HepG2 (cell line): Measurements from ENCODE around the gene UNKL. TPM values are rescaled to one million over a fixed set of nuclear protein-coding genes. Genes with fewer than 3 reads are reported as not detected.

ENCODE experiments used
- ADNP ChIP-seq: sonication (generic); formaldehyde crosslinking; IDR thresholded peaks from 2 replicates; pipeline ENCODE4 v1.4.0; 2020; ENCODE audit warnings: missing genetic modification reagents
- CAMTA2 ChIP-seq: sonication (generic); formaldehyde crosslinking; IDR thresholded peaks from 2 replicates; pipeline ENCODE4 v1.4.0; 2020; ENCODE audit warnings: mild to moderate bottlenecking, missing genetic modification reagents, borderline replicate concordance
- CCAR2 ChIP-seq: fragments of 200-400 bp; formaldehyde crosslinking; optimal IDR thresholded peaks from 2 replicates; pipeline ENCODE3; 2018; ENCODE audit warnings: low read depth, mild to moderate bottlenecking, low read length, moderate library complexity
- CEBPB ChIP-seq: IDR thresholded peaks from 2 replicates; pipeline ENCODE4 v1.6.1; 2011; ENCODE audit warnings: low read depth, low read length, improper control_type of control experiment, borderline replicate concordance
- FOSL2 ChIP-seq: sonication (generic); formaldehyde crosslinking; IDR thresholded peaks from 2 replicates; pipeline ENCODE4 v1.4.0; 2020; ENCODE audit warnings: missing genetic modification reagents
- FOXA1 ChIP-seq, 2 experiments: fragments of 450-650 bp in 1 of 2; sonication (generic) in 1 of 2; formaldehyde crosslinking in 1 of 2; IDR thresholded peaks; 2 replicates each; pipeline versions ENCODE4 v1.4.0 to v1.6.1; 2016 to 2020; ENCODE audit warnings: missing genetic modification reagents in 1 of 2
- GABPA ChIP-seq, 2 experiments: IDR thresholded peaks; 2 replicates each; pipeline ENCODE4 v1.6.1; 2011 to 2016; ENCODE audit warnings: low read depth in 2 of 2, low read length in 1 of 2, missing biosample characterization in 1 of 2, missing genetic modification characterization in 1 of 2
- HDAC1 ChIP-seq: sonication (generic); formaldehyde crosslinking; IDR thresholded peaks from 2 replicates; pipeline ENCODE4 v1.5.1; 2020; ENCODE audit warnings: mild to moderate bottlenecking, missing genetic modification reagents
- HMGXB4 ChIP-seq, 2 experiments: sonication (generic) in 1 of 2; formaldehyde crosslinking in 1 of 2; IDR thresholded peaks; 2 replicates each; pipeline versions ENCODE4 v1.4.0 to v1.6.1; 2018 to 2020; ENCODE audit warnings: missing genetic modification reagents in 2 of 2, borderline replicate concordance in 1 of 2, low read depth in 1 of 2, mild to moderate bottlenecking in 1 of 2, missing biosample characterization in 1 of 2
- IRF9 ChIP-seq: sonication (generic); formaldehyde crosslinking; IDR thresholded peaks from 2 replicates; pipeline ENCODE4 v1.8.0; 2022; ENCODE audit warnings: missing genetic modification reagents, mild to moderate bottlenecking, borderline replicate concordance
- KLF9 ChIP-seq: IDR thresholded peaks from 2 replicates; pipeline ENCODE4 v1.6.1; 2016; ENCODE audit warnings: low read depth
- NR3C1 ChIP-seq: sonication (generic); formaldehyde crosslinking; IDR thresholded peaks from 2 replicates; pipeline ENCODE4 v1.4.0; 2020; ENCODE audit warnings: missing genetic modification reagents
- PREB ChIP-seq: sonication (generic); formaldehyde crosslinking; IDR thresholded peaks from 2 replicates; pipeline ENCODE4 v1.4.0; 2020; ENCODE audit warnings: missing genetic modification reagents
- SMC3 ChIP-seq: IDR thresholded peaks from 2 replicates; pipeline ENCODE4 v1.6.1; 2011; ENCODE audit warnings: low read length, improper control_type of control experiment
- YEATS2 ChIP-seq: sonication (generic); formaldehyde crosslinking; IDR thresholded peaks from 2 replicates; pipeline ENCODE4 v1.4.0; 2020; ENCODE audit warnings: missing genetic modification reagents, borderline replicate concordance
- YY1 ChIP-seq: IDR thresholded peaks from 2 replicates; pipeline ENCODE4 v1.6.1; 2011; ENCODE audit warnings: low read length, low read depth, moderate library complexity, mild to moderate bottlenecking; ENCODE audit not compliant: insufficient read depth, insufficient replicate concordance
- ZNF253 ChIP-seq: sonication (generic); formaldehyde crosslinking; IDR thresholded peaks from 2 replicates; pipeline ENCODE4 v1.8.0; 2022; ENCODE audit warnings: mild to moderate bottlenecking, missing genetic modification reagents, borderline replicate concordance
- ZNF263 ChIP-seq: sonication (generic); formaldehyde crosslinking; IDR thresholded peaks from 2 replicates; pipeline ENCODE4 v1.4.0; 2020; ENCODE audit warnings: missing genetic modification reagents
- ZNF766 ChIP-seq: sonication (generic); formaldehyde crosslinking; IDR thresholded peaks from 2 replicates; pipeline ENCODE4 v1.5.0; 2020; ENCODE audit warnings: missing genetic modification reagents, borderline replicate concordance
- ZSCAN21 ChIP-seq: sonication (generic); formaldehyde crosslinking; IDR thresholded peaks from 2 replicates; pipeline ENCODE4 v1.8.0; 2022; ENCODE audit warnings: mild to moderate bottlenecking, missing genetic modification reagents, moderate library complexity, borderline replicate concordance
- polyA plus RNA-seq, 8 experiments: library from polyadenylated mRNA; depleted of rRNA in 3 of 8; stranded (reverse) in 7 of 8; unstranded in 1 of 8; fragments of >200 nt; fragmentation: Illumina TruSeq in 4 of 8; extraction: Trizol in 4 of 8; gene quantifications; 2 replicates each; pipeline versions ENCODE4 v1.2.1 to v1.2.3, GENCODE V29; 2011 to 2016; ENCODE audit warnings: low read depth in 4 of 8, missing spikeins in 1 of 8, mixed read lengths in 1 of 8; ENCODE audit not compliant: insufficient read depth in 1 of 8
- total RNA-seq, 5 experiments: library from RNA; depleted of rRNA; stranded (reverse); fragments of >200 nt; fragmentation: Illumina TruSeq; extraction: Trizol; gene quantifications; 2 replicates each; pipeline ENCODE4 v1.2.3, GENCODE V29; 2016; ENCODE audit warnings: low read depth in 1 of 5
- TF ChIP-seq, protein P1 (sequence below): sonication (generic); formaldehyde crosslinking; IDR thresholded peaks from 2 replicates; pipeline ENCODE4 v1.5.0; 2020; ENCODE audit warnings: missing genetic modification reagents
- TF ChIP-seq, protein P2 (sequence below): sonication (generic); formaldehyde crosslinking; IDR thresholded peaks from 2 replicates; pipeline ENCODE4 v1.4.0; 2020; ENCODE audit warnings: missing genetic modification reagents; ENCODE audit errors: not compliant biosample characterization

UNKL gene
- total and polyA plus RNA-seq, 2 of the 13 experiments (the other 11 are each of a cell fraction or from before 2014, with no cell fraction given): 10.4 to 17.6 TPM

DNA sequence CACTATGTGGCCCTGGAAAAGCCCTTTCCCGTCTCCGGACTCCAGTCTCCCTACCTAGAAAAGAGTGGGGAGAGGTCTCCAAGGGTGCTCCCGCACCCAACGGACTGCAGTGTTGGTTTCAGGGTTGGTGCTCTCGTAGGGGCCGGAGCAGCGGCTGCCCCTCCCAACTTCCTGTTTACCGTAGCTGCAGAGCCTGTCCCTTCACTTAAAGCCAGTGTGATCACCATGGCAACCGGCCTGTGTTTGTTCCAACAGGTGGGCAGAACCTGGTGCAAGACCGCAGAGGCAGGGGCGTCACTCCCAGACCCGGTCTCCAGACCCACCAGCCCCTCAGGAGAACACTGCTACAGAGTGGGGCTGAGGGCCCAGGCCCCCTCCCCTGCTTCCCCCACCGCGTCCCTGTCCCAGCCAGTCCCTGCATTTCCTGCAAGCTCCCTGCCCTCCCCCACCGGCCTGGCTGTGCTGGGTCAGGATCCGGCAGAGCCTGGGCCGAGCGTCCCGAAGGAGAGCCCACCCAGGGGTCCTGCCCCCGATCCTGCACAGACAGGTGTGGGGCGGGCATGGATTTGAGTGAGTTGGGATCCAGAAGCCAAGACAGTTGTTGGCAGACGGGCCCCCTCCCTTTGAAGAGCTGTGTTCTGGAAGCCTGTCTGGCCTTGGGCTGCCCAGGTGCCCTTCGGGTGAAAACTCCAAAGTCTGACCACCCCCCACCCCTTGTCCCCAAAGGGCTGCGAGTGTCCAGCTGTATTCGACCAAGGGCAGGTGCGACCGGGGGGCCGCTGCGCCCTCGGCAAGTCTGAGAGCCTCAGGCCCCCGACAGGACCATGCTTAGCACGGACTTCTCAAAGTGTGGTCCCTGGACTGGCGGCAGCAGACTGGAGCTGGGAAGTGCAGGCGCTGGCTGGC is 82.5 kb downstream of the UNKL start (continued):
- TF ChIP-seq ZNF263 (CRISPR knock-in tag) (peak; percentile 94), FOSL2 (no peak), ZSCAN21 (CRISPR knock-in tag) (no peak; the same call in 1 of the 2 replicates), YEATS2 (CRISPR knock-in tag) (no peak; the same call in 1 of the 2 replicates), HDAC1 (CRISPR knock-in tag) (peak; percentile 75), ZNF253 (CRISPR knock-in tag) (no peak), CAMTA2 (CRISPR knock-in tag) (no peak), NR3C1 (CRISPR knock-in tag) (no peak), SMC3 (no peak), ZNF766 (CRISPR knock-in tag) (no peak), PREB (no peak), FOXA1 (IDR thresholded peaks at IDR 0.05) (no peak), FOXA1 (CRISPR knock-in tag; IDR thresholded peaks at IDR 0.05) (peak; percentile 91), ADNP (CRISPR knock-in tag) (no peak), IRF9 (CRISPR knock-in tag) (no peak), GABPA (IDR thresholded peaks at IDR 0.05; ENCODE audit: low read depth, low read length) (peak; percentile 24; the same call in 1 of the 2 replicates), GABPA (CRISPR knock-in tag; IDR thresholded peaks at IDR 0.05; ENCODE audit: low read depth) (peak; percentile 83), YY1 (peak; percentile 14), CCAR2 (no peak), KLF9 (CRISPR knock-in tag) (no peak), CEBPB (no peak; the same call in 1 of the 2 replicates), HMGXB4 (CRISPR knock-in tag; IDR thresholded peaks at IDR 0.05; ENCODE audit: borderline replicate concordance in 1 of 2, low read depth in 1 of 2) (0 out of 4 replicates have a peak, but pooled peaks of 1 of the 2 experiments have one; percentile 10)
- TF ChIP-seq, protein P1, sequence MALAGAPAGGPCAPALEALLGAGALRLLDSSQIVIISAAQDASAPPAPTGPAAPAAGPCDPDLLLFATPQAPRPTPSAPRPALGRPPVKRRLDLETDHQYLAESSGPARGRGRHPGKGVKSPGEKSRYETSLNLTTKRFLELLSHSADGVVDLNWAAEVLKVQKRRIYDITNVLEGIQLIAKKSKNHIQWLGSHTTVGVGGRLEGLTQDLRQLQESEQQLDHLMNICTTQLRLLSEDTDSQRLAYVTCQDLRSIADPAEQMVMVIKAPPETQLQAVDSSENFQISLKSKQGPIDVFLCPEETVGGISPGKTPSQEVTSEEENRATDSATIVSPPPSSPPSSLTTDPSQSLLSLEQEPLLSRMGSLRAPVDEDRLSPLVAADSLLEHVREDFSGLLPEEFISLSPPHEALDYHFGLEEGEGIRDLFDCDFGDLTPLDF (CRISPR knock-in tag): no peak
- TF ChIP-seq, protein P2, sequence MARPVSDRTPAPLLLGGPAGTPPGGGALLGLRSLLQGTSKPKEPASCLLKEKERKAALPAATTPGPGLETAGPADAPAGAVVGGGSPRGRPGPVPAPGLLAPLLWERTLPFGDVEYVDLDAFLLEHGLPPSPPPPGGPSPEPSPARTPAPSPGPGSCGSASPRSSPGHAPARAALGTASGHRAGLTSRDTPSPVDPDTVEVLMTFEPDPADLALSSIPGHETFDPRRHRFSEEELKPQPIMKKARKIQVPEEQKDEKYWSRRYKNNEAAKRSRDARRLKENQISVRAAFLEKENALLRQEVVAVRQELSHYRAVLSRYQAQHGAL (CRISPR knock-in tag): peak; percentile 4
